DOHH2 (cell line): ENCODE data around the gene F10.

Experiments used
- H3F3A ChIP-seq: fragments of 200-600 bp; sonication (generic), shearing (Covaris generic); 2 replicates; pipeline ENCODE4 v1.6.0; 2016; ENCODE audit warnings: antibody characterized with exemption, mild to moderate bottlenecking; ENCODE audit not compliant: control insufficient read depth, insufficient read depth
- H3K27ac ChIP-seq: fragments of 200-600 bp; sonication (generic); 2 replicates; pipeline ENCODE4 v1.5.1; 2014; ENCODE audit warnings: low read depth, mild to moderate bottlenecking, low read length, moderate library complexity
- H3K27me3 ChIP-seq: fragments of 200-600 bp; sonication (generic); 2 replicates; pipeline ENCODE4 v1.6.1; 2014; ENCODE audit warnings: mild to moderate bottlenecking, low read length, mixed read lengths; ENCODE audit not compliant: control insufficient read depth
- H3K36me3 ChIP-seq: fragments of 200-600 bp; sonication (generic); 2 replicates; pipeline ENCODE4 v1.6.1; 2014; ENCODE audit warnings: mild to moderate bottlenecking, low read length, moderate library complexity, mixed read lengths; ENCODE audit not compliant: control insufficient read depth
- H3K4me1 ChIP-seq: fragments of 200-600 bp; sonication (generic); 2 replicates; pipeline ENCODE4 v1.6.1; 2014; ENCODE audit warnings: mild to moderate bottlenecking, low read length, mixed read lengths; ENCODE audit not compliant: control insufficient read depth
- H3K4me2 ChIP-seq: fragments of 200-600 bp; sonication (generic); 2 replicates; pipeline ENCODE4 v1.6.0; 2014; ENCODE audit warnings: mild to moderate bottlenecking, low read length, moderate library complexity
- H3K4me3 ChIP-seq: fragments of 200-600 bp; sonication (generic); 2 replicates; pipeline ENCODE4 v1.5.1; 2014; ENCODE audit warnings: mild to moderate bottlenecking, low read length, mixed read lengths
- H3K79me2 ChIP-seq: fragments of 200-600 bp; sonication (generic); 2 replicates; pipeline ENCODE4 v1.6.1; 2014; ENCODE audit warnings: mild to moderate bottlenecking, low read length, mixed read lengths; ENCODE audit not compliant: control insufficient read depth
- H3K9me2 ChIP-seq: fragments of 200-600 bp; sonication (generic); replicated peaks from 2 replicates; pipeline ENCODE4 v1.6.1; 2014; ENCODE audit warnings: mild to moderate bottlenecking, low read length, mixed read lengths; ENCODE audit not compliant: control insufficient read depth
- H3K9me3 ChIP-seq: fragments of 200-600 bp; sonication (generic); 2 replicates; pipeline ENCODE4 v1.6.1; 2014; ENCODE audit warnings: antibody characterized with exemption, low read length, mixed read lengths; ENCODE audit not compliant: control insufficient read depth, insufficient read depth
- H4K20me1 ChIP-seq: fragments of 200-600 bp; sonication (generic); 2 replicates; pipeline ENCODE4 v1.6.0; 2014; ENCODE audit warnings: low read depth, mild to moderate bottlenecking, antibody characterized with exemption, low read length, moderate library complexity; ENCODE audit not compliant: control insufficient read depth, insufficient read depth
- EZH2phosphoT487 ChIP-seq: fragments of 200-600 bp; sonication (generic); IDR thresholded peaks from 2 replicates; pipeline ENCODE4 v1.6.1; 2017; ENCODE audit warnings: borderline replicate concordance, mild to moderate bottlenecking, antibody characterized with exemption, low read length, moderate library complexity, mixed read lengths
- TF ChIP-seq, protein P1 (sequence below): fragments of 200-600 bp; sonication (generic); IDR thresholded peaks from one replicate; pipeline ENCODE4 v1.5.1; 2014; ENCODE audit warnings: antibody characterized with exemption, mild to moderate bottlenecking, low read depth, low read length; ENCODE audit not compliant: poor library complexity, severe bottlenecking

The F10 gene

DNA sequence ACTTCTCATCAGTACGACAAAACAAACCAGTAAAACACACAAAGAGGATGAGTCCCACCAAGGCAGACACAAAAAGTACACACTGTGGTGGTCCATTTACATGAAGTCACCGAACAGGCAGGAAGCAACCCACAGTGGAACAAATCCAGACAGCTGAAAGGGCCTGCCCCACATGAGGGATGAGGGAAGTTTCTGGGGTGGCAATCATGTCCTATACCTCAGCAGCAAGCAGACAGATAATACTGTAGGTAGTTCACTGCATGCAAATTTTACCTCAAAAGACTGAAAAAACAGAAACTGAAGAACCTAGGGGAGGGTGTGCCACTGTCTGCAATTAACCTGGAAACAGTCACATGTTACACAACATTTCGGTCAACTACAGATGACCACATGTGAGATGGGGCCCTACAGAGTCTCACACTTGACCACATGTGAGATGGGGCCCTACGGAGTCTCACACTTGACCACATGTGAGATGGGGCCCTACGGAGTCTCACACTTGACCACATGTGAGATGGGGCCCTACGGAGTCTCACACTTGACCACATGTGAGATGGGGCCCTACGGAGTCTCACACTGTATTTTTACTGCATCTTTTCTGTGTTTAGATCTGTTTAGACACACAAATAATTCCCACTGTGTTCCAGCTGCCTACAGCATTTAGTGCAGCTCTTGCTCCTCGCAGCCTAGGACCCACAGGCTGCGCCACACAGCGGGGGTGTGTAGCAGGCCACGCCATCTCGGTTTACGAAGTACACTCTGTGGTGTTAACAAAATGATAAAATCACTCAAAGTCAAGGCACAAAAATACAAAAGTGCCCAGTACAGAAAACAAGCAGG, 63.7 kb downstream of the F10 start:
- H3K4me3 ChIP-seq, result no peak overlapping the region
- H3K4me1 ChIP-seq, result no peaks in the 10 kb centered on the region

DNA sequence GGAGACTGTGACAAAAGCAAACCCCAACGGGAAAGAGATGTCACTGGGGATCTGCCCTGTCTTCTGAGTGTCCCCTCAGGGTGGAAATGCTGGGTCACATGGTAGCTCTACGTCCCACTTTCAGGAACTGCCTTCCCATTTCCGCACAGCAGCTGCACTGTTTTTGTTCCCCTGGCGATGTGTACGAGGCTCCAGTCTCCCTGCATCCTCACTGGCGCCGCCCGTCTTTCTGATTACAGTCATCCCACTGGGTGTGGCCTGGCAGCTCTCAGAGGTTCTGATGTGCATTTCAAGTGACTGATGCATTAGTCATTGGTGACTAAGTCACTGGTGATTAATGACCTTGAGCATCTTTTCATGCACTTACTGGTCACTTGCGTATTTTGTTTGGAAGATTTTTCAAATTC, 64.7 kb downstream of the F10 start:
- TF ChIP-seq, protein P1, sequence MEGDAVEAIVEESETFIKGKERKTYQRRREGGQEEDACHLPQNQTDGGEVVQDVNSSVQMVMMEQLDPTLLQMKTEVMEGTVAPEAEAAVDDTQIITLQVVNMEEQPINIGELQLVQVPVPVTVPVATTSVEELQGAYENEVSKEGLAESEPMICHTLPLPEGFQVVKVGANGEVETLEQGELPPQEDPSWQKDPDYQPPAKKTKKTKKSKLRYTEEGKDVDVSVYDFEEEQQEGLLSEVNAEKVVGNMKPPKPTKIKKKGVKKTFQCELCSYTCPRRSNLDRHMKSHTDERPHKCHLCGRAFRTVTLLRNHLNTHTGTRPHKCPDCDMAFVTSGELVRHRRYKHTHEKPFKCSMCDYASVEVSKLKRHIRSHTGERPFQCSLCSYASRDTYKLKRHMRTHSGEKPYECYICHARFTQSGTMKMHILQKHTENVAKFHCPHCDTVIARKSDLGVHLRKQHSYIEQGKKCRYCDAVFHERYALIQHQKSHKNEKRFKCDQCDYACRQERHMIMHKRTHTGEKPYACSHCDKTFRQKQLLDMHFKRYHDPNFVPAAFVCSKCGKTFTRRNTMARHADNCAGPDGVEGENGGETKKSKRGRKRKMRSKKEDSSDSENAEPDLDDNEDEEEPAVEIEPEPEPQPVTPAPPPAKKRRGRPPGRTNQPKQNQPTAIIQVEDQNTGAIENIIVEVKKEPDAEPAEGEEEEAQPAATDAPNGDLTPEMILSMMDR, result no peak
- TF ChIP-seq EZH2phosphoT487, result no peak
- Histone ChIP-seq H3K27me3 (no peaks in the 10 kb centered on the region), H3K9me2 (no peaks in the 10 kb centered on the region), H3K4me2 (no peak overlapping the region), H3F3A (no peaks in the 10 kb centered on the region), H3K27ac (no peak overlapping the region), H3K79me2 (peaks cover 10% of the 10 kb centered on the region), H3K4me3 (no peak overlapping the region), H3K4me1 (no peaks in the 10 kb centered on the region), H4K20me1 (no peaks in the 10 kb centered on the region), H3K9me3 (no peaks in the 10 kb centered on the region), H3K36me3 (peaks cover 78% of the 10 kb centered on the region)

More for the DNA sequence above, 63.7 kb downstream of the F10 start:
- H3K36me3 ChIP-seq, result peaks cover 79% of the 10 kb centered on the region
- H3K9me2 ChIP-seq, result no peaks in the 10 kb centered on the region
- H3K9me3 ChIP-seq, result no peaks in the 10 kb centered on the region
- H4K20me1 ChIP-seq, result no peaks in the 10 kb centered on the region
- no peaks in the 10 kb centered on the region for H3F3A ChIP-seq
- H3K27me3 ChIP-seq, result no peaks in the 10 kb centered on the region
- peaks cover 10% of the 10 kb centered on the region for H3K79me2 ChIP-seq
- H3K4me2 ChIP-seq, result no peak overlapping the region
- TF ChIP-seq, protein P1, result no peak
- no peak for TF ChIP-seq EZH2phosphoT487
- no peak overlapping the region for H3K27ac ChIP-seq

DNA sequence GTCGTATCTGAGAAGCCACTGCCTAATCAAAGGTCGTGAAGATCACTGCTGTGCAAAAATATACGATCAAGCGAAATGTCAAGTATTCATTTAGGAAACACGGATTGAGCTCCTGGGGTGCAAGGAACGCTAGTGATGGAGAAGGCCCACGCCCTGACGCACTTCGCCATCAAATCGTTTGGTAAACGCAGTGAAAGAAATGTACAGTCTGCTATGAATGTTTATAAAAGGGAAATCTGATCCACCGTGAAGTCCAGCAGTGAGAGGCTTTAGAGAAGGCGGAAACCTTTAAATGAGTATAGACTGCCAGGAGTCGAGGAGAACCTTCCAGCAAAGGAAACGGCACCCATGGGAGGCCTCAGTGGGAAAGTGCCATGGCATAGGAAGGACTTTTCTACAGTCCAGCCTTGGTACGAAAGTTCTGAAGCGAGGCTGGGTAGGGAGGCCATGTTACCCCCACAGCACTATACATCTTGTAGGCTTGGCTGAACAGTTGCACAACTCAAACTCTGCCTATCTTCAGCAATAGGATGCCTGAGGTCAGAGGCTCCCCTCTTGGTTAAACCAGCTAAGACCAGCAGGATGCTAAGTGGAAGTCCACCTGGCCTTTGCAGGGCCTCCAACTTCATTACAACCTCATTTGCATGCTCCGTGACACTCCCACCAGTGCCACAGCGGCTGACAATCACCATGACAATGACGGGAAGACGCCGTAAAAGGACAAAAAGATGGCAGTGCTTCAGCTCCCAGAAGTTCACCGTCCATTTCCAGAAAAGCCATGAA, 65.5 kb downstream of the F10 start:
- no peaks in the 10 kb centered on the region for H4K20me1 ChIP-seq
- H3K27me3 ChIP-seq, result no peaks in the 10 kb centered on the region
- no peaks in the 10 kb centered on the region for H3F3A ChIP-seq
- peaks cover 10% of the 10 kb centered on the region for H3K79me2 ChIP-seq
- no peak overlapping the region for H3K4me2 ChIP-seq
- TF ChIP-seq, protein P1, result no peak
- TF ChIP-seq EZH2phosphoT487, result no peak
- H3K9me3 ChIP-seq, result no peaks in the 10 kb centered on the region
- H3K4me1 ChIP-seq, result no peaks in the 10 kb centered on the region
- H3K4me3 ChIP-seq, result no peak overlapping the region
- no peaks in the 10 kb centered on the region for H3K9me2 ChIP-seq
- no peak overlapping the region for H3K27ac ChIP-seq
- peaks cover 82% of the 10 kb centered on the region for H3K36me3 ChIP-seq
